ENCODE measurements around the gene CMSS1.

The CMSS1 gene

DNA sequence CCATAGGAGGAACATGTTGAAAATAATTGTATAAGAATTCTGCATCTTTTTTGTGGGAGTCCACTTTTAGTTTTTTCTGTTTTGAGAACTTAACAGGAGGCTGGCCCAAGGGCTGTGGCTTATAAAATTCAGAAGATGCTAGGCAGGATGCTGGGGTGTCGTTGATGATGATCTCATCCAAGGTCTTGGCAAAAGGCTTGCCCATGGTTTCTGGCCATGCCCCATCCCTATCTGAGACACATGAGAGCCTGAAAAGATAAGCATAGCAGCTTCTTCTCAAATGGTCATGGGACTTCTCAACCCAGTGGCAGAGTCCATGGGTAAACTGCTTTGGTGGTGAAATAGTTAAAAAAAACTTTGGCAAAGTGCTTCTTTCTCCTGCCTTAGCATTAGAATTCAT is 35.2 kb downstream of the CMSS1 start:
- DNase-seq (ENCODE audit: low read depth, low spot score), result no peak

GRCh38 chr3:99854756-99855298 is 37.2 kb downstream of the CMSS1 start:
- no peak for DNase-seq (ENCODE audit: low read depth, low spot score)

DNA sequence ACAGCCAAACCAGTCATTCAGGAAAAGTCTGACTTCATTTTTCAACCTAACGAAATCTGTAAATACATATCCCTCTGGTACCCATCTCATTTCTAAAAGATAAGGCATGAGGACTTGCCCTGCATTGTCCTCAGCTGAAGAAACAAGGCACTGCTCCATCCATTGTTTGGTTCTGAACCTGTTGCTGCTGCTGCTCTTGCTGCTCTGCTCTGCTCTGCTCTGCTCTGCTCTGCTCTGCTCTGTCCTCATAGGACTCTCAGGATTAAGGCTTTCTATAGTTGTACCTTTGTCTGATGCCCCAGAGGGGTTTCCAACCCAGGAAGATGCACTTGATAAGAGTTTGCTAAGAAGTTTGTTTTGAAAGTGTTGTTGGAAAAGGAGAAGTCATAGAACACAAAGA is 38.2 kb downstream of the CMSS1 start:
- DNase-seq (ENCODE audit: low read depth, low spot score), result no peak

DNA sequence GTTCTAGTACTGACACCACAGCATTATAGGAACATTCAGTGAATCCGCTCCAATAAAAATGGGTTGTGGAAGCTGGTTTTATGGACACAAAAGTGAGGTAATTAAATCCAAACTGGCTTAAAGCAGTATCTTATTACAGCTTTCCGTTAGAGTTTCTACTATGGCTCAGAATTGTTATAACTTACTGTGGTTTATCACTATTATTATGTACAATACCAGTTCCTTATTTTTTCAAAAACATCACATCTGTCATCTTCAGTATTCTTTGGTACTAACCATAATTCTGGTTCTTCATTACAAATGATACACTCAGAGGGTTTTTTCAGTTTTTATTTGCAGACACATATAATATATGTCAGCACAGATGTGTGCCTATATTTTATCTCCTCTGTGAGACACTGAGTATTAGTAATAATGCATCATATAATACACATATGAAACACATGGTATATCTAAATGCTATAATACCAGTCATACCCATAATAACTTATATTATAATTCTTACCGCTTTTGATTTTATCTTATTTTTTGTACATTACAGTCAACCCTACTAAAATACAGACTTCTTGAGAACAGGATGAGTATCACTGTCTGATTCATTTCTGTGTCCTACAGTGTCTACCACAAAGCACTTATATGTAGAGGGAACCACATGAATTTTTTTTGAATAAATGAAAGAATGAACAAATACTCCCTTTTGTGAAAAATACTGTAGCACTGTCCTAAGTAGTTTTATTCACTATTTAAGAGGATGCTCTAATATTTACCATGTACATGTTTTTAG is 39.0 kb downstream of the CMSS1 start:
- no peak for DNase-seq (ENCODE audit: low read depth, low spot score)

- DNase-seq (ENCODE audit: low read depth, low spot score), result no peak
These were observed 39.6 kb downstream of the CMSS1 start for GRCh38 chr3:99857278-99857677.

DNA sequence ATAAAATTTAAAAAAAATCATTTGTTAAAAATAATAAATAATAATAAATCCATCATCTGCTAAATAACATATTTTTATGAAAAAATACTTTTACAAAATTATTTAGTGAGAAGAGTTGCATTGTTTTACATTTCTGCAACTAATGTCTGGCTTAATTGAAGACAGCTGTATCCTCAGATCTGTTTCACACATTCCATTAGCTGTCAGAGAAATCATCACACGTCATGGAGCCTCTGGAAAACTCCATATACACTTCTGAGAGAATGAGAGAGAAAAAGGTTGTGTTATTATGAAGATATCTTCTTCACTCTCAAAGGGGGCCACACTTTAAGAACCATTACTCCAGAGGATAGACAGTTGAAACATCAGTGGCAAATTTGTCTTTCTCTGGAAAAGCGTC is 40.8 kb downstream of the CMSS1 start:
- DNase-seq (ENCODE audit: low read depth, low spot score), result no peak

DNA sequence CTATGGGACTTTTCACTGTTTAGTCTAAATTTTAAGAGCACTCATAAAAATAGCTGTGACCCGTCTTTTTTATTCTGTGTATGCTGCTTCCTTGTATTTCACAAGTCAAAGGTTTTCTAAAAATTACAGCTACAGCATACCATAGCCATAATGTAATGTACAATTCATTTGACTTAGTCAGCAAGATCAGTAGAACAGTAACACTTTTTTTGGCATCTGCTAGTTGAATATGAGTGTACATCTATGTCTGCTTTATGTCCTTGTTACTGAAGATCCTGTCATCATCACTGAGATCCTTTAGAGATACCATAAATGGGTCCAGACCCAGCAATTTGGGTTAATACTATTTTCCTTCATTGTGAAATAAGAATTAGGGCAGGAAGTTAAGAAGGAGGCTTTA is 42.2 kb downstream of the CMSS1 start:
- DNase-seq (ENCODE audit: low read depth, low spot score), result no peak

- no peak for DNase-seq (ENCODE audit: low read depth, low spot score)
These were observed 43.6 kb downstream of the CMSS1 start for GRCh38 chr3:99861216-99861615.

DNA sequence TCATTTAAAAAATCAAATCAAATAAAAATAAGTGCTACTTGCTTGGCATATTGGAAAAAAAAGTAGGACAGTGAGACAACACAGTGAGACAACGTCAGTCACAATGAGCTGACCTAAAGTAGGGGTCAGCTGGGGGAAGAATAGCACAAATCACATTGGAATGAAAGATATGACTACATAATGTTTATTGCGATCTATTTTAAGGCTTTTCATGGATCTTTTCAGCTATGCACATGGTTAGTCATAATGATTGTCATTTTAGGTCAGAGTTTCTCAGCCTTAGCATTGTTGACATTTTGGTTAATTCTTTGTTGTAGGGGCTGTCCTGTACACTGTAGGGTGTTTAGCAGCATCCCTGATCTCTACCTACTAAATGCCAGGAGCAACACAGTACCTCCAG is 44.5 kb downstream of the CMSS1 start:
- no peak for DNase-seq (ENCODE audit: low read depth, low spot score)

- DNase-seq (ENCODE audit: low read depth, low spot score), result no peak
These were observed 45.3 kb downstream of the CMSS1 start for GRCh38 chr3:99863002-99863401.

GRCh38 chr3:99863588-99863987 is 45.9 kb downstream of the CMSS1 start:
- DNase-seq (ENCODE audit: low read depth, low spot score), result no peak

- DNase-seq (ENCODE audit: low read depth, low spot score), result no peak
These were observed 46.6 kb downstream of the CMSS1 start for GRCh38 chr3:99864289-99864688.

DNA sequence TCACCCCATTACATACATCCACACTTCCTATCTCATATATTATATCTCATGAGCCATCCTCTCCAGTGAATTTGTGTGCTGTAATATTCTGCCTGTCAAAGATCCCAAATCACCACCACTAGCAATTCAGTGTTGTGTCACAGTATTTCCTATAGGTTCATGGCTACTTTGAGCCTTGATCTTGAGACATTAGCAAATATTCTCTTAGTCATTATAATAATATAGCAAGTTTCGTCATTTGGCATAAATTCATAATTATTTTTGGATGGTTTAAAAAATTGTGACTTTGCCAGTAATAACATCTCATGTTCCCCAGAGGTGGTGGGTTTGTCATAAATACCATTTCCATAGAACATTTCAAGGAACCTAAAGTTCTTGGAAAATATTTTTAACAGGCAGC is 47.7 kb downstream of the CMSS1 start:
- no peak for DNase-seq (ENCODE audit: low read depth, low spot score)

DNA sequence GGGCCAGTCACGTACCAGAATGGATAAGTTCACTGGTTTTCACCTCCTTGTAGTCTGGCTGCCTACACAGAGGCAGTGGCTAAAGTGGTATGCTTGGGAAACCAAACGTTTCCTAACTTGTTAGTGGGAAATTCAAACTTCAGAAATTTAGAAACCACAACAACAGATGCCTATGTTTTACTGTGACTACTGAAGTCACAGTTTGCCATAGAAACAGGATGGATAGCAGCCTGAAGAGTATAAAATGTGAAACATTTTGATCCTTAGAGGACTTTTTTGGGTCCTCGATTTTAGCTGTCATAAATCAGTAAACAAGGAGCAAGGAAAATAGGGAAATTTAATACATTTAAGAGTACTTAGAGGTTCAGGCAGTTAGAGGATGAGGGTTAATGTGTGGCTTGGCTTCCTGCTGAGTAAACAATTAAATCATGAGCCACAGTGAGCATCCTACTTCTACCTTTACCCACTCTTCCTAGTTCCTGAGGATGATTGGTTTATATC is 48.6 kb downstream of the CMSS1 start:
- no peak for DNase-seq (ENCODE audit: low read depth, low spot score)

DNA sequence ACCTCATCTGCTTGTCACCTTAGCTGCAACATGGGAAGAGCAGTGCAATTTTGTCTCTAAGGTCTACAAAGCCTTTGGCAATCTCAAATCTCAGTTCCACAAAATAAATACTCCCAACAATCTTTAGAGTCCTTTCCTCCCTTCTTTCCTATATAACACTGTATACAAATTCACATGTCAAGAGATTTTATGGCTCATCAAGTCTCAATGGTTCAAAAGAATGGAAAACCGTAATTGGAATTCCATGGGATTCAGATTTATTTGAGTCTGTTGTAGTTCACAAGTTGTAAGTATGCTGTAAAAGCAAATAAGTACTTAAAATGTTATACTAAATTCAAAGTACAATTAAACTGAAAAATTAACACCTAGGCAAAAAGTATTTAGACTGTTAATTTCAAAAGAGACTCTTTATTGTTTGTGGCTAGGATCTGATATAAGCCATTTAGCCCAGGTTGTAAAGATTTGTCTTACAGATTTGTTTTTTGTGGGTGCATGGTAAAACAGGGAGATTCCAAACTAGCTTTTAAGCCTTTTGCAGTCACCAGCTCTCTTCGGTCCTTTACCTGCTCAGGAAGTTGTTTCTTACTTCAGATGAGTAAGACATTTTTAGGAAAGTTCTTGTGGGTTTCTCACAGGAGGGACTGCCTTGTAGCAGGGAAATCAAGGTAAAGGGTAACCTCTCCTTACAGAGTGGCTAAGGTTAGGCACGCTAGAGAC is 50.1 kb downstream of the CMSS1 start:
- no peak for DNase-seq (ENCODE audit: low read depth, low spot score)

DNA sequence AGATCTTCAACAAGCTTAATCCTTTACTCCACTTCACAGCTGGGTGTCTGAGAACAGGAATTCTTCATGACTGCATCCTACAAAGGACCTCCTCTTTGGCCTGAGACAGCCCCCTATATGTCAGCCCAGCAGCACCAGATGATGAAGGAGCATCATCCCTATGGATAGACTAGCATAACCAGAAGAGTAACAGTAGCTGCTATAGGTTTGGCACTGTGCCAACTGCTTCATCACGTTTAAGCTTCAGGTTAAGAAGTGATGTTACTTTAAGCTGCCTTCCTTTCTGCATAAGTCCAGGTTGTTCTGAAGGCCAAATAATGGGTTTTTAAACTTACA is 50.6 kb downstream of the CMSS1 start:
- DNase-seq (ENCODE audit: low read depth, low spot score), result peak; percentile 23

DNA sequence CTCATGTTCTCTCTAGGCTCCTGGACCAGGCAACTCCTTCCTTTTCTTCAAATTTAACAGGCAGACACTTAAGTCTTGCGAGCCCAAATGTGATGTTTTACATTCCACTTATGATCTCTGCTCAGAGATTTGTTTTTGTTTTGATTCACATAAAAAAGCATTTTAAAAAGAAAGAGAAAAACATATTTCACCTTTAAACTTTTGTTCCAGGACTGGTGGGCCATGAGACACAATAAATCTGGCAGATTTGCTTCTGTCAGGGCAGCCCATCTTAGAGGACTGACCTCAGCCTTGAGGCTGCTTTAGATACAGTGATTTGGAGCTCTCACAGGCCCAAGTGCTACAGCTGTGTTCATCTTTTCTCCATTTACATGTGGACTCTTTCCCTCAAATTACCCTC is 52.0 kb downstream of the CMSS1 start:
- DNase-seq (ENCODE audit: low read depth, low spot score), result no peak

- no peak for DNase-seq (ENCODE audit: low read depth, low spot score)
These were observed 53.0 kb downstream of the CMSS1 start for GRCh38 chr3:99870712-99871111.

- no peak for DNase-seq (ENCODE audit: low read depth, low spot score)
These were observed 53.8 kb downstream of the CMSS1 start for GRCh38 chr3:99871231-99872045.

DNA sequence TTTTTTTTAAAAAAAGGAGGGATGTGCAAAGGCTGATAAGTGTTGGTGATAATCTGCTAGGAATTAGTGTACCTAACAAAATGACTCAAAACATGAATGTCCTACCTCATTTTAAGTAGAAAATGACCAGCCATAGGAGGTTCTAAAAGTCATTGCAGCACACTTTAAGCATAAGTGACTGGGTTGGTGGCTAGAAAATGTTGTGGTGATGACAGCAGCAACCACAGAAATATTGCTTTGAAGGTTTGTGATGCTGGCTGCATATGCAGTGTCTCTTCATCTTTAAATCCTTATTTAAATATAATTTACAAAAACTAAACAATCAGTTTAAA is 55.2 kb downstream of the CMSS1 start:
- DNase-seq (ENCODE audit: low read depth, low spot score), result no peak

GRCh38 chr3:99873269-99874102 is 55.8 kb downstream of the CMSS1 start:
- no peak for DNase-seq (ENCODE audit: low read depth, low spot score)

Data from iPS DF 19.7 (cell line).